Activated CD4-positive, alpha-beta T cell treated with anti-CD3 and anti-CD28 coated beads, Interleukin-2, amount 10 ng/mL, durations not matched to agents 24 days and 14 days (primary cell): Measurements from ENCODE around the gene ABL2. TPM values are rescaled to one million over a fixed set of nuclear protein-coding genes. Genes with fewer than 3 reads are reported as not detected.
"Not testable (repeated sequence)": the region's sequence is repeated elsewhere in the genome, so short reads cannot be mapped to it uniquely, and the experiment has no call there.

ENCODE experiments used
- DNase-seq: peaks from one replicate; pipeline ENCODE4 v3.0.0; 2022
- H3K27ac Mint-ChIP-seq: one replicate; pipeline ENCODE4 v1.8.0; 2022; ENCODE audit warnings: mild to moderate bottlenecking, mixed read lengths
- H3K27me3 Mint-ChIP-seq: one replicate; pipeline ENCODE4 v1.8.0; 2022; ENCODE audit warnings: mixed read lengths
- H3K36me3 Mint-ChIP-seq: one replicate; pipeline ENCODE4 v1.8.0; 2022; ENCODE audit warnings: low read depth, mild to moderate bottlenecking, mixed read lengths
- H3K4me1 Mint-ChIP-seq: one replicate; pipeline ENCODE4 v1.8.0; 2021; ENCODE audit warnings: mixed read lengths
- H3K4me3 Mint-ChIP-seq: one replicate; pipeline ENCODE4 v1.8.0; 2022; ENCODE audit warnings: mild to moderate bottlenecking, moderate library complexity, mixed read lengths
- H3K9me3 Mint-ChIP-seq: one replicate; pipeline ENCODE4 v1.8.0; 2021; ENCODE audit warnings: mixed read lengths
- intact Hi-C: fragments of 100-400 bp; cut with micrococcal nuclease; formaldehyde crosslinking; loops from one replicate; pipeline ENCODE4 v1.15.1; 2023
- total RNA-seq: library from RNA; stranded (reverse); gene quantifications from 2 replicates; pipeline ENCODE4 v1.2.3, GENCODE V29; 2022

The ABL2 gene
- total RNA-seq, 1 donor from 2014 or later, result 11.1 TPM

- H3K36me3 Mint-ChIP-seq, result no peaks in the 10 kb centered on the region
- intact Hi-C loops, result no loop called here
- H3K27me3 Mint-ChIP-seq, result no peaks in the 10 kb centered on the region
- H3K27ac Mint-ChIP-seq, result no peak overlapping the region
- DNase-seq, result no peak
- no peaks in the 10 kb centered on the region for H3K9me3 Mint-ChIP-seq
- no peak overlapping the region for H3K4me3 Mint-ChIP-seq
- no peaks in the 10 kb centered on the region for H3K4me1 Mint-ChIP-seq
Measured at GRCh38 chr1:179175011-179175841, 54.3 kb downstream of the ABL2 start.

DNA sequence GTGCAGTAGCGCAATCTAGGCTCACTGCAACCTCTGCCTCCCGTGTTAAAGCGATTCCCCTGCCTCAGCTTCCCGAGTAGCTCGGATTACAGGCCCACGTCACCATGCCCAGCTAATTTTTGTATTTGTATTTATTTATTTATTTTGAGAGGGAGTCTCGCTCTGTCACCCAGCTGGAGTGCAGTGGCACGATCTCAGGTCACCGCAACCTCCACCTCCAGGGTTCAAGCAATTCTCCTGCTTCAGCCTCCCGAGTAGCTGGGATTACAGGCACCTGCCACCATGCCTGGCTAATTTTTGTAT, 59.1 kb downstream of the ABL2 start:
- DNase-seq, H3K4me3 Mint-ChIP-seq, H3K27ac Mint-ChIP-seq, H3K27me3 Mint-ChIP-seq, H3K36me3 Mint-ChIP-seq, H3K9me3 Mint-ChIP-seq, intact Hi-C loops, H3K4me1 Mint-ChIP-seq: not testable (repeated sequence)

GRCh38 chr1:179169616-179170467, 59.6 kb downstream of the ABL2 start:
- Mint-ChIP-seq H3K36me3 (peaks cover 2% of the 10 kb centered on the region), H3K4me3 (no peak overlapping the region)
- intact Hi-C loops, result no loop called here

DNA sequence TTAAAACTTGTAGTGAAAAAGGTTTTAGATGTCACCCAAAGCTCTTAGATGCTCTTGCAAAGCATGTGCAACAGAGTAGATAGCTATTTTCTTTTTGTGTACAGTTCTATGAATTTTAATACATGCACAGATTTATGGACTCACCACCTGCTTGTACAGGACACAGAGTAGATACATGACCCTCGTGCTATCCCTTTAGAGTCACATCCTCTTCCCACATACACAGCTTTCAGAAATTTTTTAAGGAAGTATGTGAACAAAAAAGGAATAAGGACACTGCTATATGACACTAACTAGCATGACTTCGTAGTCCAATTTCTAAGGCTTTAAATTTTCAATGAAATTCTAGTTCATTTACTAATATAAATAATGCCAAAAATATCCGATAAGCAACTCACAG, 60.9 kb downstream of the ABL2 start:
- Mint-ChIP-seq H3K9me3 (no peaks in the 10 kb centered on the region), H3K27me3 (no peaks in the 10 kb centered on the region), H3K27ac (no peak overlapping the region), H3K4me3 (no peak overlapping the region), H3K36me3 (peaks cover 2% of the 10 kb centered on the region), H3K4me1 (no peaks in the 10 kb centered on the region)
- DNase-seq, result no peak
- intact Hi-C loops, result no loop called here

More at GRCh38 chr1:179169616-179170467, 59.6 kb downstream of the ABL2 start:
- no peak overlapping the region for H3K27ac Mint-ChIP-seq
- no peaks in the 10 kb centered on the region for H3K9me3 Mint-ChIP-seq
- no peaks in the 10 kb centered on the region for H3K4me1 Mint-ChIP-seq
- no peak for DNase-seq
- H3K27me3 Mint-ChIP-seq, result no peaks in the 10 kb centered on the region

DNA sequence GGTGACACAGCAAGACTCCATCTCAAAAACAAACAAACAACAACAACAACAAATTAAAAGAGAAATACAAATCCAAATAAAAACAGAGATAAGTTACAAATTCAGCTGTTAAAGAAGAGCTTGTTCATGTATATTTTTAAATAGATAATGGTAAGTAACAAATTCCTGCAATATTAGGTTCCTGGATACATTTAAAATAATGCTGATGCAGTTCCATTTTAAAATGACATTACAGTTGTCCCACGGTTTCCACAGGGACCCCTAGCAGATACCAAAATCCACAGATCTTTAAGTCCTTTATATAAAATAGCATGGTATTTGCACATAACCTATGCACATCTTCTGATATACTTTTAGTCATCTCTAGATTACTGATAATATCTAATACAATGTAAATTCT, 61.5 kb downstream of the ABL2 start:
- no peaks in the 10 kb centered on the region for H3K9me3 Mint-ChIP-seq
- H3K27me3 Mint-ChIP-seq, result no peaks in the 10 kb centered on the region
- H3K4me1 Mint-ChIP-seq, result no peaks in the 10 kb centered on the region
- peaks cover 2% of the 10 kb centered on the region for H3K36me3 Mint-ChIP-seq
- no peak overlapping the region for H3K27ac Mint-ChIP-seq
- H3K4me3 Mint-ChIP-seq, result no peak overlapping the region
- no peak for DNase-seq
- intact Hi-C loops, result no loop called here

DNA sequence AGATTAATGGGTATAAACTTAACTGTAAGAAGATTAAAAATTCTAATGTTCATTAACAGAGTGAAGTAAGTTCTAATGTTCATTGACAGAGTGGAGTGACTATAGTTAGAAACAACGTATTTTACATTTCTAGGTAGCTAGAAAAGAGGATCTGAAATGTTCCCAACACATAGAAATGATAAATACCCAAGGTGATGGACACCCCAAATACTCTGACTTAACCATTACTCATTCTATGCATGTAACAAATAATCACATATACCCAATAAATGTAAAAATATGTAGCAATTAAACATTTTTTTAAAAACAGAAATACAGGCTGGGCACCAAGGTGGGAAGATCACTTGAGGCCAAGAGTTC, 62.1 kb downstream of the ABL2 start:
- Mint-ChIP-seq H3K27me3 (no peaks in the 10 kb centered on the region), H3K36me3 (peaks cover 2% of the 10 kb centered on the region), H3K4me3 (no peak overlapping the region), H3K4me1 (no peaks in the 10 kb centered on the region), H3K27ac (no peak overlapping the region), H3K9me3 (no peaks in the 10 kb centered on the region)
- intact Hi-C loops, result no loop called here
- DNase-seq, result no peak

DNA sequence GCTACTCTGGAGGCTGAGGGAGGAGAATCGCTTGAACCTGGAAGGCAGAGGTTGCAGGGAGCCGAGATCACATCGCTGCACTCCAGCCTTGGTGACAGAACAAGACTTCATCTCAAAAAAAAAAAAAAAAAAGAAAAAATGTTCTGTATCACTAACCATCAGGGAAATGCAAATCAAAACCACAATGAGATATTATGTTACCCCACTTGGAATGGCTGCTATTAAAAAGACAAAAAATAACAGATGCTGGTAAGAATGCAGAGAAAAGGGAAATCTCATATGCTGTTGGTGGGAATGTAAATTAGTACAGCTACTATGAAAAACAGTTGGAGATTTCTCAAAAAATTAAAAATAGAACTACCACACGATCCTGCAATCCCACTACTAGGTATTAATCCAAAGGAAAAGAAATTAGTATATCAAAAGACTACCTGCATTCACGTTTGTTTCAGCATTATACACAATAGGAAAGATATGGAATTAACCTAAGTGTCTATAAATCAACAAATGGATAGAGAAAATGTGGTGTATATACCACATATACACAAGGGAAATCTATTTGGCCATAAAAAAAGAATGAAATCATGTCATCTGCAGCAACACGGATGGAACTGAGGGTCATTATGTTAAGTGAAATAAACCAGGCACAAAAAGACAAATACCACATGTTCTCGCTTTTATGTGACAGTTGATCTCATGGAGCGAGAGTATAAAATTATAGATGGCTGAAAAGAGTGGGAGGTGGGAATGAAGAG, 62.6 kb downstream of the ABL2 start:
- Mint-ChIP-seq H3K27me3 (no peaks in the 10 kb centered on the region), H3K4me1 (no peaks in the 10 kb centered on the region), H3K36me3 (peaks cover 2% of the 10 kb centered on the region), H3K9me3 (no peaks in the 10 kb centered on the region), H3K4me3 (no peak overlapping the region), H3K27ac (no peak overlapping the region)
- intact Hi-C loops, result no loop called here
- DNase-seq, result no peak

DNA sequence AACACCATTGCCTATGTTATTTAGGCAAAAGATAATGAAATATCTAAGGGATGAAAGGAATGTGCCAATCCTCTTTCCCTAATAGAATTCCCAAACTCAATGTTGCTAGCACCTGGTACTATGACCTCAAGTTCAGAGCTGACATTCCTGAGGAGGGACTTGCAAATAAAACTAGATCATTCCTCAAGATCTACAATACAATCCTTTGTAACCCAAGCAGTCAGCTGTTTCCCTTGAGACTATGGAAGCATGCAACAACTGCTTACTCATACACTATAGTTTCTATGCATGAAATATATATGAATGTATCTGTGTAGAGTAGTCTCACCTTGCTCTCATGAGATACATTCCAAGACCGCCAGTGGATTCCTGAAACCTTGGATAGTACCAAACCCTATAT, 65.0 kb downstream of the ABL2 start:
- no peaks in the 10 kb centered on the region for H3K27me3 Mint-ChIP-seq
- no peak overlapping the region for H3K27ac Mint-ChIP-seq
- intact Hi-C loops, result no loop called here
- no peak overlapping the region for H3K4me3 Mint-ChIP-seq
- DNase-seq, result no peak
- H3K9me3 Mint-ChIP-seq, result no peaks in the 10 kb centered on the region
- no peaks in the 10 kb centered on the region for H3K4me1 Mint-ChIP-seq
- H3K36me3 Mint-ChIP-seq, result peaks cover 2% of the 10 kb centered on the region

DNA sequence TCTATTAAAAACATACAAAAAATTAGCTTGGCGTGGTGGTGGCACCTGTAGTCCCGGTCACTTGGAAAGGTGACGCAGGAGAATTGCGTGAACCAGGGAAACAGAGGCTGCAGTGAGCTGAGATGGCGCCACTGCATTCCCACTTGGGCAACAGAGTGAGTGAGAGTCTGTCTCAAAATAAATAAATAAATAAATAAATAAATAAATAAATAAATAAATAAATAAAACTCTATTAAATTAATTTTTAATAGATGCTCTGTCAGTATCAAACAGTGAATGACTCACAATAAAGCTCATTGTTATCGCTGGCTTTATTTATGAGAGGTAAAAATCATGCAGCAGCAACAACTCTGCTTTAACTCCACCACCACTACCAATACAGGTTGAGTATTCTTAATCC, 72.8 kb downstream of the ABL2 start:
- Mint-ChIP-seq H3K4me1 (peaks cover 7% of the 10 kb centered on the region), H3K4me3 (no peak overlapping the region), H3K9me3 (no peaks in the 10 kb centered on the region), H3K27ac (no peak overlapping the region), H3K27me3 (no peaks in the 10 kb centered on the region), H3K36me3 (no peaks in the 10 kb centered on the region)
- DNase-seq, result no peak
- intact Hi-C loops, result no loop called here

GRCh38 chr1:179156026-179156425, 73.5 kb downstream of the ABL2 start:
- intact Hi-C loops, result no loop called here
- Mint-ChIP-seq H3K27ac (no peak overlapping the region), H3K27me3 (no peaks in the 10 kb centered on the region), H3K9me3 (no peaks in the 10 kb centered on the region), H3K4me3 (no peak overlapping the region), H3K36me3 (no peaks in the 10 kb centered on the region), H3K4me1 (peaks cover 7% of the 10 kb centered on the region)
- DNase-seq, result no peak

DNA sequence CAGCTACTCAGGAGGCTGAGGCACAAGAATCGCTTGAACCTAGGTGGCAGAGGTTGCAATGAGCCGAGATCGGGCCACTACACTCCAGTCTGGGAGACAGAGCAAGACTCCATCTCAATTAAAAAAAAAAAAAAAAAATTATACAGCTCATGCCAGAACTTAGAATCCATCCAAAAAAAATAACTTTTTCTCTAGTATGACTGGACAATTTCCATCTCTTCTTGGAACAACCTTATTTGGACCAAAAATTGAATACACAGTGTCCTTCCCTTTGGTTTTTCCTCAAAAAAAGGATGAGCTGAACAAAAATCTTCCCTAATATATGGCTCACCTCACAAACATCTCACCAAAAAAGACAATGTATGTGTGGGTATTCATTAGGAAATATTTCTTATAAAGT, 73.9 kb downstream of the ABL2 start:
- DNase-seq, result no peak

DNA sequence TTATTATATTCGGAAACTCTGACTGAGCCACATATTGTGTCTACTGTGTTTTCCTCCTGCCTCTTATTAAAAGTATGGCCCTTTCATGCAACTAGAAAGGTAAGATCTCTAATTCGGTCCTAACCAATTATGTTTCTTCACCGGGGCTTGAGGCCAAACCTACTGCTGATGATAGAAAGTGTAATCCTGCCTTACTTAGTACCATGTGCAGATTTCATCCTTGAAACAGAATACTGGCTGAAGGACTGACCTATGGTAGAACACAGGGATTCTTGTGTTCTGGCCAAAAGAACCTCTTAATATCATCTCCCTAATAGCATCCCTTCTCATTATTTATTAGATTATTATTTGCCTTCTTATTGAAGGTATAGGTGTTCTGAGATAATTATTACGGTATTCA, 75.0 kb downstream of the ABL2 start:
- H3K9me3 Mint-ChIP-seq, result no peaks in the 10 kb centered on the region
- no peaks in the 10 kb centered on the region for H3K27me3 Mint-ChIP-seq
- no peaks in the 10 kb centered on the region for H3K36me3 Mint-ChIP-seq
- no peak for DNase-seq
- H3K4me1 Mint-ChIP-seq, result peaks cover 7% of the 10 kb centered on the region
- H3K4me3 Mint-ChIP-seq, result no peak overlapping the region
- intact Hi-C loops, result no loop called here
- no peak overlapping the region for H3K27ac Mint-ChIP-seq

More for the DNA sequence above, 73.9 kb downstream of the ABL2 start:
- intact Hi-C loops, result no loop called here
- Mint-ChIP-seq H3K9me3 (no peaks in the 10 kb centered on the region), H3K4me3 (no peak overlapping the region), H3K27me3 (no peaks in the 10 kb centered on the region), H3K27ac (no peak overlapping the region), H3K36me3 (no peaks in the 10 kb centered on the region), H3K4me1 (peaks cover 7% of the 10 kb centered on the region)

- no peak overlapping the region for H3K4me3 Mint-ChIP-seq
- intact Hi-C loops, result no loop called here
- no peak overlapping the region for H3K27ac Mint-ChIP-seq
- H3K9me3 Mint-ChIP-seq, result no peaks in the 10 kb centered on the region
- H3K4me1 Mint-ChIP-seq, result peaks cover 7% of the 10 kb centered on the region
- H3K27me3 Mint-ChIP-seq, result no peaks in the 10 kb centered on the region
- no peak for DNase-seq
- H3K36me3 Mint-ChIP-seq, result no peaks in the 10 kb centered on the region
Measured at GRCh38 chr1:179153217-179153616, 76.3 kb downstream of the ABL2 start.
